ENCODE data around the gene OPRM1. TPM values are rescaled to one million over a fixed set of nuclear protein-coding genes. Genes with fewer than 3 reads are reported as not detected.
"Not testable (repeated sequence)": the region's sequence is repeated elsewhere in the genome, so short reads cannot be mapped to it uniquely, and the experiment has no call there.

The OPRM1 gene
- total RNA-seq, 1 donor from 2014 or later, result not detected

- DNase-seq (ENCODE audit: extremely low read depth, low read depth, low spot score), result no peak
These were observed 195.2 kb downstream of the OPRM1 start for GRCh38 chr6:154234019-154234772.

GRCh38 chr6:154236646-154237301 is 197.7 kb downstream of the OPRM1 start:
- DNase-seq (ENCODE audit: extremely low read depth, low read depth, low spot score), result no peak

- no peak for DNase-seq (ENCODE audit: extremely low read depth, low read depth, low spot score)
These were observed 199.8 kb downstream of the OPRM1 start for GRCh38 chr6:154238831-154239230.

DNA sequence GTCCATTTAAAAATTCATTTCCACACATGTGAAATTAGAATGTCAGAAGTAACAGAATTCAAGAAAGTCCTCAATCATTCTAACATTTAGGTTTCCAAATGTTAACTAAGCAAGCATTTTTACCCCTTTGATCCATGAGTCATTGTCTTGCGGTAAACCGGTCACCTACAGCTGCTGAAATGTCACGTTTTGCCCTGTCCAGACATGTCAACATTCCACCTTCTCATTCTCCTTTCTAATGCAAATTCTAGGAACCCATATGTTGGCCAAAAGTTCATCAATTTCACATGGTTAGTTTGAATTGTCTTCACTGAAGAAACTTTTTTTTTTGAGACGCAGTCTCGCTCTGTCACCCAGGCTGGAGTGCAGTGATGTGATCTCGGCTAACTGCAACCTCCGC is 200.4 kb downstream of the OPRM1 start:
- DNase-seq (ENCODE audit: extremely low read depth, low read depth, low spot score), result no peak

- DNase-seq (ENCODE audit: extremely low read depth, low read depth, low spot score), result not testable (repeated sequence)
These were observed 202.0 kb downstream of the OPRM1 start for GRCh38 chr6:154241061-154241460.

DNA sequence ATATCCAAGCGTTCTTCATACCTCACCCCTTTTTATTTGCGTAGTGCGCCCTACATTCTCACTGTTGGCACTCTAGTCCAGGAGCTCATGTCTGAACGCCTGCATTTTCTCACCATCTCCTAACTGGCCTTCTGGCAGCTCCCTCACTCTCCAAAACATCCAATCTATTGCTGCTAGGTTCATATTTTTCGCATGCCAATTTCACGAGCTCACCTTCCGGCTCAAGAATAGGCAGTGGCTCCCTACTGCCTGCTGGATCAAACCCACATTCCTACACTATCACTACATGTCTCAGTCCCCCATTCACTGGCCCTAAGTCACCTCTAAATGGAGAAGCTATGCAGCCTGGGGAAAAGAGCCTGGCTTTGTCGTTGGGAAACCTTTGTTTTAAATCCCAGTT is 202.5 kb downstream of the OPRM1 start:
- DNase-seq (ENCODE audit: extremely low read depth, low read depth, low spot score), result no peak

GRCh38 chr6:154242617-154243357 is 203.7 kb downstream of the OPRM1 start:
- no peak for DNase-seq (ENCODE audit: extremely low read depth, low read depth, low spot score)

DNA sequence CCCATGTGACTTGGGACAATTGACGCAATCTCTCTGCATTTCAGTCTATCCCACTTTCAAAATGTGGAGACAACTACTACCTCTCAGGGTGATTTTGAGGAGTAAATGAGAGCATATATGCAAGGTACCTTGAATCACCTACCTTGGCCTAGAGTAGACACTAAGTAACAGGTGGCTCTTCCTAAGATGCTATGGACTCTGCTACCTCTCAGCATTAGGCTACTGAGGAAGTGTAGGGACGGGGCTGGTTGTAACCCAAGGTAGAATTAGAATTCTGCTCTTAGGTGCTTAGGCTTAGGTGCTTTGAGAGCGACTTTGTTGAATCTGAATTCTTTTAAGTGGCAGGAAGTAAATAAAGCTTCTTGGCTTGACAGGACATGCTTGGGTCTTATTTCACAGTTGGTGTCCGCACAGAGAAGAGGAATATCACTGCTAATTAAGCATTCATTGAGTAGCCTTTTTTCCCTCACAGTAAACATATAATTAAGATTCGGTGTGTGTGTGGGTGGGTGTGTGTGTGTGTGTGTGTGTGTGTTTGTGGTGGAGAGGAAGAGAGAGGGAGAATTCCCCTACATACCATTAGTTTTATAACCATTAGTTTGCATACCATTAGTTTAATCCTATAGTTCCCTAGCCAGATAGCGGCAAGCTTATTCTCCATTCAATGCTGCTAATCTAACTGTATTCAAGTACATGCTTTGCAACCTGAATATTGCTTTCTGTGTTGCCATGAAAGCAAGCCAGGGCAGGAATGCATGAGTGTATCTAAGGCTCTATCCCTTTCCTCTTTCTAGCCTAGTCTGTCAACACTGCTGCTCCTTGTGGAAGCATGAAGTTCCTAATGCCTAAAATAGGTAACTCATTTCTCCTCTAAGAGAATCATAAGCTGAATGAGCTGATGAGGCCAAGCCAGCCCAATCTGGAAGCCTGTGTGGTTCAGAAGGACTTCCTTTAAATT is 205.0 kb downstream of the OPRM1 start:
- no peak for DNase-seq (ENCODE audit: extremely low read depth, low read depth, low spot score)

- no peak for DNase-seq (ENCODE audit: extremely low read depth, low read depth, low spot score)
These were observed 206.5 kb downstream of the OPRM1 start for GRCh38 chr6:154245506-154245905.

DNA sequence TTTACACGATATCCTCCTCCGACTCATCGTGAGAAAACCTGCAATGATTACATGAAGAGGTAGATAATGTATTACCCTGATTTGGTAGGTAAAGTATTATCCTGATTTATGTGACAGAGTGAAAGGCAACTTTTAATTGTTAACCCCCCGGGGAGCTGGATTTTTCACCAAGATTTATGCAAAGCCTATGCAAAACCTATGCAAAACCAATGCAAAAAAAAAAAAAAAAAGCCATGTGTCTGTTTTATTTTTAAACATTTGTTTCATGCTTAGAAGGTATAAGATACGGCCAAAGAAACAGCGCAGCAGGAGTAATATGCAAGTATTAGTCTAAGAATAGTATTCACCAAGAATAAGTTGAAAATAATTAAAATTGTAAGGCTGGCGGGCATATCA is 207.7 kb downstream of the OPRM1 start:
- no peak for DNase-seq (ENCODE audit: extremely low read depth, low read depth, low spot score)

DNA sequence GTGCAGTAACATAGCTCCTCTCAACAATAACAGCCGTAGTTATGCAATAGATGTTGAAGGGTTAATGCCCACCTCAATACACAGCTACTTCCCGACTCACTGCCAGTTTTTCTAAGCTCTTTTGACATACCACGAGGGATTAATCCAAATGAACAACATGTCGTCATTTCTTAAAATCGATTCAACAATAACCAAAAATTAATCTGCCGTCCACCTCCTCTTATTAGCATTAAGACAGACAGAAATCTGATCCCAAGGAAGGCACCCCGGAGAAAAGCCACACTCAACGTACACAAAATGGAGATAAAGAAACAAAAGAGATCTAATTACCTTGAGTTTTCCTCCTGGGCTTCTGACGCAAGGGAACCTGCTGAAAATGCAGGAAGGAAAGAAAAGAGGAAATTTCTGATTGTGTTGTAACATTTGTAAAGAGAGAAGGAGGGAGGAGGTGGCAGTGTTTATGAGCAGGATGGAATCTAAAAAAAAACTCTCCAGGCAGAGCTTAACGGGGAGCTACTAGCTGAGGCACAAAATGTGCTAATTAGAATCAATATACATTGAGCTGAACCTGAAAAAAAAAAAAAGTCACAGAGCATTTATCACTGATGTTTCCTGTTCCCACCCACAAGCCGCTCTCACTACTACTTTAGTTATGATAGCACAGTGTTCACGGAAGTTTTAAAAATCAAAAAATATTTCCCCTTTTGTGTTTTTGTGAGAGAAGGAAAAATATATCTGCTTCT is 208.2 kb downstream of the OPRM1 start:
- DNase-seq (ENCODE audit: extremely low read depth, low read depth, low spot score), result no peak

DNA sequence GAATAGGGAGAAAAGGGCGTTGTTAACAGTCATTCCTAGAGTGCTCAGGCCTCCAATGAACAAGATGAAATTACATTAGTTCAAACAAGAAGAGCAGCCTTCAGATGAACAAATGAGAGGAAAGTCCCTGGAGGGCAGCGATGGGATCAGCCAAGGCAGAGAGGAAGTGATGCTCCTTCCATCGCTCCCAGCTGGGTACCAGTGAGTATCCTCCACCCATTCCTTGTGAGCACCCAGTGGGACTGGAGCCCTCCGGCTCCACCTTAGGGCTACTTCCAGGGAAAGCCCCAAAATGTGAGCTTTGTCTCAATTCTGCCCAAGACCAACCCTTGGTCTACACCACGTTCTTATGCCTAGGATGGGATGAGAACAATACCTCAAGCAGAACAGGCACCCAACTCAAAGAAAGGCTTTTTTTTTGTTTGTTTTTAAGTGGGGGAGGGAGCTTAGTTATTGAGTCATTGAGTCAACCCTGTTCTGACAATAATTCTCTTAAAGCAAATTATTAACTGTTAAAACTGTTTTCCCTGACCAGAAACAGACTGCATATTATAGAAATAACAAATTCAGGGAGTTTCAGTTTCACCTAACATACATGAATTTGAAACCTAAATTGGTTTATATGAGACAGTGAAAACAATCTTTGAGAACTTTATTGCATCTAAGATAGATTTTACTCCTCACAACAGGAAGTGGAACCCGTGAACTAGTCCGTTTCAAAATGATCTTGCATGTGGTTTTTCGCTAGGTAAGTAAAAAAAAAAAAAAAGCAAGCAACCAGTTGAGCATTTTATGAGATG is 210.7 kb downstream of the OPRM1 start:
- no peak for DNase-seq (ENCODE audit: extremely low read depth, low read depth, low spot score)

- DNase-seq (ENCODE audit: extremely low read depth, low read depth, low spot score), result no peak
These were observed 212.1 kb downstream of the OPRM1 start for GRCh38 chr6:154251116-154251515.

GRCh38 chr6:154252678-154253077 is 213.6 kb downstream of the OPRM1 start:
- DNase-seq (ENCODE audit: extremely low read depth, low read depth, low spot score), result no peak

DNA sequence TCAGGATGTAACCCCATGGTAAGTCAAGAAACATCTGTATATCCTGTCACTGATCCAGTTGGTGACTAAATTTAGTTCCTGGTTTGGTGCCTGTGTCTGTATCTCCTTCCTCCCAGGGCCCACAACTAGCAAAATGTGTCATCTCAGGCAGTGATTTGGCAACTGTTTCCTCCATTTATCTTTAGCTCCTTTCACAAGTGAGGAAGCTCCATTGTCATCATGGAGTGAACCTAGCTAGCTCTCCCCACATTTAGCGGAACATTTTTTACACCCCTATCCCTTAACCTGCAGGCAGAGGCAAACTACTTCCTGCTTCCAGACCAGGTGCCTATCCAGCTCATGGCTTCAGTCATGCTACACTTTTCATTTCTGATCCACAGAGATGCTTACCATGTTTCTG is 218.0 kb downstream of the OPRM1 start:
- no peak for DNase-seq (ENCODE audit: extremely low read depth, low read depth, low spot score)

DNA sequence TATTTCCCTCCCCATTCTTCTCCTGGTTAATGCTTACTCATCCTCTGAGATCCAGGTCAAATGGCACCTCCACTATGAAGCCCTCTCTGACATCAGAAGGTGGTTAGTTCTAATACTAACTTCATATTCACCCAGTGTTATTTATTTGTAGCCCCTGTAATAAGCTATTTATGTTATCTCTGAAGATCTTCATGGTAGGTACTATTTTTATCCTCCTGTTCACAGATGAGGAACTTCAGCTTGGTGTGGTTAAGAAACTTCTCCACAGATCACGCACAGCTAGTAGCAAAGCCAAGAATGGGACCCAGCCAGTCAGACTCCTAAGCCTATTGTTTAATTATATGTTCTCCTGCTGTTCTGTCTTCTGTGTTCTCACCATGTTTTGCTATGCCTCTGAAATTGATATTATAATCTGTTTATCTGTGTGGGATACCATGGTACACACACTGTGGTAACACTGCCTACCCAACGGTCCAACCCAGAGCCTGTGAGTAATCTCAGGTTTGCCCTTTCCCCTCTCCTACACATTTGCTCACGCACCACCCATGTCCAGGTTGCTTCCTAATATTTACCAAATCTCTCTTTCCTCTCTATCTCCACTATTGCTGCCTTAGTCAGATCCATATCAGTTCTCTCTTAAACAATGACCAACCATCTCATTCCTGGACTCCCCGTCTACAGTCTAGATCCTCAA is 219.2 kb downstream of the OPRM1 start:
- no peak for DNase-seq (ENCODE audit: extremely low read depth, low read depth, low spot score)

DNA sequence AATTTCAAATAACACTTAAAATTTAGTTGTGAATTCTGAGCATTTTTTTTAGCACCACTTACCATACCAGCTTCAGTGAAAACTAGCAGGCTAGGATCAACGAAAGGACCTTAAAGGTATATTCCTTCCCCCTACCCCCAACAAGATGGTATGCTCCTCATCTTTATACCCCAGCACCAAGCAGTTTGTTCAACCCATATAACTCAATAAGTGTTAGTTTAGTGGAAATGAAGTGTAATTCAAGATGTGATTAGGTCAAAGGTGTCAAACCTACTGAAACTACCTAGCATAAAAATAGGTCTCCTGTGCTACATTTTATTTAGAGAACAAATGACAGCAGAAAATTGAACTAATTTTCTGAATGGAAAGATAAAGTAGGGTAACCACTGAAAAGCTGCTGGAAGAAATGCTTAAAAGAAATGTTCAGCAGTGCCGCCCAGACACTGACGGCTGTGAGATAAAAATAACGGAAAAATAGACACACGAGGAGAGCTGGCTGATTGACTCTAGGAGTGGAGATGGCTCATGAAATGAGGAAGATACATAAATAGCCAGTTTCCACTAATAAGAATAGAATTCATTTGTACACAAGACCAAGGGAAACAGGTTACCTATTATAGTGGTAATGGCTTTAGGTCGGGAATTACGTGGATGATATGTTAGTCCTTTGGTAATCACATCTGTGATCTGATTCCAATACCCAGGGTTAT is 222.8 kb downstream of the OPRM1 start:
- no peak for DNase-seq (ENCODE audit: extremely low read depth, low read depth, low spot score)

- DNase-seq (ENCODE audit: extremely low read depth, low read depth, low spot score), result no peak
These were observed 227.6 kb downstream of the OPRM1 start for GRCh38 chr6:154266560-154267099.

Data from glomerular endothelial cell (primary cell).